ENCODE results near the gene ITGAX.

Gene ITGAX

GRCh38 chr16:31411024-31411844 lies 56.3 kb downstream of the ITGAX start:
- TF ChIP-seq SNAI2 (CRISPR knock-in tag; IDR thresholded peaks at IDR 0.05) (no peak), ARNTL (CRISPR knock-in tag; IDR thresholded peaks at IDR 0.05; ENCODE audit: borderline replicate concordance, low read depth) (no peak), ESRRG (CRISPR knock-in tag; IDR thresholded peaks at IDR 0.05) (no peak), ZFP30 (CRISPR knock-in tag; IDR thresholded peaks at IDR 0.05) (no peak), CREB5 (CRISPR knock-in tag; IDR thresholded peaks at IDR 0.05; ENCODE audit: low read depth) (no peak), CSRNP3 (CRISPR knock-in tag; IDR thresholded peaks at IDR 0.05) (no peak), PATZ1 (CRISPR knock-in tag; IDR thresholded peaks at IDR 0.05; ENCODE audit: borderline replicate concordance) (no peak), ZNF8 (CRISPR knock-in tag; IDR thresholded peaks at IDR 0.05) (no peak), PPARA (CRISPR knock-in tag; IDR thresholded peaks at IDR 0.05; ENCODE audit: borderline replicate concordance) (no peak), ISL1 (CRISPR knock-in tag; IDR thresholded peaks at IDR 0.05) (no peak), TOX (CRISPR knock-in tag; IDR thresholded peaks at IDR 0.05; ENCODE audit: borderline replicate concordance) (no peak), TSHZ2 (CRISPR knock-in tag; IDR thresholded peaks at IDR 0.05) (no peak)
- no peak for ATAC-seq

GRCh38 chr16:31412750-31413149 lies 57.8 kb downstream of the ITGAX start:
- TF ChIP-seq ZFP30 (CRISPR knock-in tag; IDR thresholded peaks at IDR 0.05): no peak
- no peak for ATAC-seq

- no peak for TF ChIP-seq ZFP3 (CRISPR knock-in tag; IDR thresholded peaks at IDR 0.05)
- TF ChIP-seq CSRNP3 (CRISPR knock-in tag; IDR thresholded peaks at IDR 0.05): no peak
- TF ChIP-seq PATZ1 (CRISPR knock-in tag; IDR thresholded peaks at IDR 0.05; ENCODE audit: borderline replicate concordance): no peak
- TF ChIP-seq GLIS3 (CRISPR knock-in tag; IDR thresholded peaks at IDR 0.05): no peak
- no peak for TF ChIP-seq BACH2 (CRISPR knock-in tag; IDR thresholded peaks at IDR 0.05; ENCODE audit: borderline replicate concordance)
- TF ChIP-seq ZC3H10 (CRISPR knock-in tag; IDR thresholded peaks at IDR 0.05): no peak
- no peak for TF ChIP-seq TCF4 (CRISPR knock-in tag; IDR thresholded peaks at IDR 0.05; ENCODE audit: borderline replicate concordance)
- TF ChIP-seq POU6F1 (CRISPR knock-in tag; IDR thresholded peaks at IDR 0.05; ENCODE audit: borderline replicate concordance, low read depth): no peak
- no peak for TF ChIP-seq ZNF565 (CRISPR knock-in tag; conservative IDR thresholded peaks at IDR 0.05; ENCODE audit: low read depth)
- TF ChIP-seq RARB (CRISPR knock-in tag; IDR thresholded peaks at IDR 0.05): no peak
- TF ChIP-seq CSDC2 (CRISPR knock-in tag; IDR thresholded peaks at IDR 0.05): no peak
- no peak for TF ChIP-seq ZNF8 (CRISPR knock-in tag; IDR thresholded peaks at IDR 0.05)
These were observed 58.4 kb downstream of the ITGAX start for GRCh38 chr16:31413381-31413780.

More at GRCh38 chr16:31413381-31413780, 58.4 kb downstream of the ITGAX start:
- no peak for ATAC-seq
